ENCODE results near the gene BCLAF3. TPM values are rescaled to one million over a fixed set of nuclear protein-coding genes. Genes with fewer than 3 reads are reported as not detected.
A peak's percentile ranks its signal among the peaks of the same experiment; 100 is the strongest.

BCLAF3 gene
- total RNA-seq, 1 experiment from 2014 or later = 5.7 TPM

GRCh38 chrX:19964017-19964710 is 26.7 kb downstream of the BCLAF3 start:
- H3K9me3 Mint-ChIP-seq (ENCODE audit: unreplicated experiment) = no peaks in the 10 kb centered on the region
- intact Hi-C loops (cut with micrococcal nuclease; ENCODE audit: unreplicated experiment) = no loop called here
- H3K4me3 ChIP-seq (ENCODE audit: low read depth, low read length) = no peak overlapping the region
- ChIA-PET POLR2A (no interaction called here), CTCF (no interaction called here)
- no peaks in the 10 kb centered on the region for H3K36me3 Mint-ChIP-seq (ENCODE audit: insufficient read depth, unreplicated experiment)
- TF ChIP-seq, protein P1, sequence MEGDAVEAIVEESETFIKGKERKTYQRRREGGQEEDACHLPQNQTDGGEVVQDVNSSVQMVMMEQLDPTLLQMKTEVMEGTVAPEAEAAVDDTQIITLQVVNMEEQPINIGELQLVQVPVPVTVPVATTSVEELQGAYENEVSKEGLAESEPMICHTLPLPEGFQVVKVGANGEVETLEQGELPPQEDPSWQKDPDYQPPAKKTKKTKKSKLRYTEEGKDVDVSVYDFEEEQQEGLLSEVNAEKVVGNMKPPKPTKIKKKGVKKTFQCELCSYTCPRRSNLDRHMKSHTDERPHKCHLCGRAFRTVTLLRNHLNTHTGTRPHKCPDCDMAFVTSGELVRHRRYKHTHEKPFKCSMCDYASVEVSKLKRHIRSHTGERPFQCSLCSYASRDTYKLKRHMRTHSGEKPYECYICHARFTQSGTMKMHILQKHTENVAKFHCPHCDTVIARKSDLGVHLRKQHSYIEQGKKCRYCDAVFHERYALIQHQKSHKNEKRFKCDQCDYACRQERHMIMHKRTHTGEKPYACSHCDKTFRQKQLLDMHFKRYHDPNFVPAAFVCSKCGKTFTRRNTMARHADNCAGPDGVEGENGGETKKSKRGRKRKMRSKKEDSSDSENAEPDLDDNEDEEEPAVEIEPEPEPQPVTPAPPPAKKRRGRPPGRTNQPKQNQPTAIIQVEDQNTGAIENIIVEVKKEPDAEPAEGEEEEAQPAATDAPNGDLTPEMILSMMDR (IDR thresholded peaks at IDR 0.05; ENCODE audit: insufficient read depth in 1 of 2, low read depth in 1 of 2, low read length in 1 of 2, severe bottlenecking in 1 of 2, unreplicated experiment in 1 of 2) = no peak
- H3K36me3 ChIP-seq (ENCODE audit: control insufficient read depth, insufficient read depth, low read length) = no peaks in the 10 kb centered on the region
- DNase-seq = no peak
- H3K27me3 Mint-ChIP-seq (ENCODE audit: insufficient read depth, unreplicated experiment) = no peaks in the 10 kb centered on the region
- H3K4me1 Mint-ChIP-seq (ENCODE audit: low read depth, unreplicated experiment) = peaks cover 11% of the 10 kb centered on the region
- BruUV-seq (replicated peaks) = no TSS peak
- no peak overlapping the region for H3K27ac Mint-ChIP-seq (ENCODE audit: unreplicated experiment)
- no peaks in the 10 kb centered on the region for H3K9me3 ChIP-seq
- no peak overlapping the region for H3K4me3 Mint-ChIP-seq (ENCODE audit: unreplicated experiment)
- H3K27me3 ChIP-seq (replicated peaks; ENCODE audit: control insufficient read depth, insufficient read depth, low read length) = no peaks in the 10 kb centered on the region
- H3K4me1 ChIP-seq = no peaks in the 10 kb centered on the region

GRCh38 chrX:19960913-19961312 is 29.9 kb downstream of the BCLAF3 start:
- Mint-ChIP-seq H3K36me3 (ENCODE audit: insufficient read depth, unreplicated experiment) (no peaks in the 10 kb centered on the region), H3K27ac (ENCODE audit: unreplicated experiment) (no peak overlapping the region), H3K27me3 (ENCODE audit: insufficient read depth, unreplicated experiment) (no peaks in the 10 kb centered on the region), H3K4me1 (ENCODE audit: low read depth, unreplicated experiment) (peaks cover 13% of the 10 kb centered on the region), H3K4me3 (ENCODE audit: unreplicated experiment) (no peak overlapping the region), H3K9me3 (ENCODE audit: unreplicated experiment) (no peaks in the 10 kb centered on the region)
- no peaks in the 10 kb centered on the region for H3K36me3 ChIP-seq (ENCODE audit: control insufficient read depth, insufficient read depth, low read length)
- TF ChIP-seq, protein P1 (IDR thresholded peaks at IDR 0.05; ENCODE audit: insufficient read depth in 1 of 2, low read depth in 1 of 2, low read length in 1 of 2, severe bottlenecking in 1 of 2, unreplicated experiment in 1 of 2) = no peak
- peaks cover 5% of the 10 kb centered on the region; the same call in 1 of the 2 replicates for H3K4me1 ChIP-seq
- intact Hi-C loops (cut with micrococcal nuclease; ENCODE audit: unreplicated experiment) = no loop called here
- ChIA-PET POLR2A (no interaction called here), CTCF (no interaction called here)
- H3K9me3 ChIP-seq = no peaks in the 10 kb centered on the region
- H3K4me3 ChIP-seq (ENCODE audit: low read depth, low read length) = no peak overlapping the region
- no TSS peak for BruUV-seq (replicated peaks)
- DNase-seq = no peak
- H3K27me3 ChIP-seq (replicated peaks; ENCODE audit: control insufficient read depth, insufficient read depth, low read length) = no peaks in the 10 kb centered on the region

DNA sequence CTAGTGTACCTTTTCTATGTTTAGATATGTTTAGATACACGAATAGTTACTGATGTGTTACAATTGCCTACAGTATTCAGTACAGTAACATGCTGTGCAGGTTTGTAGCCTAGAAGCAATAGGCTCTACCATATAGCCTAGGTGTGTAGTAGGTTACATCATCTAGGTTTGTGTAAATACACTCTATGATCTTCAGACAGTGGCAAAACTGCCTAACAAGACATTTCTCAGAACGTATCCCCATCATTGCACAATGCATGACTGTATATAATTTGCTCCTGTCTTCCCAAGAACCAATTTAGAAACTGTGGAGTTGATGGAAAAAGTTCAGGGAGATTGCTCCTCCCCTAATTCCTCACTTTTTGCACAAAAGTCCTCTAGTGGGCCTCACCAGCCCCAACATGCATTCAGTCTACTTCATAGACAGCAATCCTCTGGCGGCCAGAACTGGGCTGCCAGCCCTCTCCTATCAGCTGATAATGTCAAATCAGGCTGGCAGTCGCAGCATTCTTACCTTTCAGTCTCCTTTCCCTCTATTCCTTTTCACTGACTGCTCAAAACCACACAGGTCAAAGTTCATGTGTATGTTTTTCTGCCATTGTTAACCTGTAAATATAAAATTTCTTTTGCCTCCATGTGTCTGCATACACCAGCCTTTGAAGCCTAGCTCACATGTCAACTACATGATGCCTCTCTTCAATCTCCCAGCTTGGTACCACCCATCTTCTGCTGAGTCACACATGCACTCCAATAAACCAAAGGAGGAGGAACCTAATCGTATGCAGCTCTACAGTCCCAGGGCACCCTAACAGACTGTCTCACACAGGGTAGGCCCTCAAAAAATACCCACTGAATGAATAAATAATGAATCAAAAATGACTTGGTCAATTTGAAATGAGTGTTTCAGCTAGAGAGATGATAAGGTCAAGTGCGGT is 32.0 kb downstream of the BCLAF3 start:
- H3K27me3 ChIP-seq (replicated peaks; ENCODE audit: control insufficient read depth, insufficient read depth, low read length) = no peaks in the 10 kb centered on the region
- peaks cover 13% of the 10 kb centered on the region for H3K4me1 Mint-ChIP-seq (ENCODE audit: low read depth, unreplicated experiment)
- no peaks in the 10 kb centered on the region for H3K27me3 Mint-ChIP-seq (ENCODE audit: insufficient read depth, unreplicated experiment)
- ChIA-PET CTCF (no interaction called here), POLR2A (interaction anchor here (0.6 kb wide), 1 partner anchor 9 kb away, joined by 4 read pairs; no protein-coding TSS in a partner anchor)
- no TSS peak for BruUV-seq (replicated peaks)
- no peak overlapping the region for H3K4me3 ChIP-seq (ENCODE audit: low read depth, low read length)
- peak overlapping the region; percentile 12 for H3K27ac Mint-ChIP-seq (ENCODE audit: unreplicated experiment)
- no peaks in the 10 kb centered on the region for H3K36me3 Mint-ChIP-seq (ENCODE audit: insufficient read depth, unreplicated experiment)
- TF ChIP-seq, protein P1 (IDR thresholded peaks at IDR 0.05; ENCODE audit: insufficient read depth in 1 of 2, low read depth in 1 of 2, low read length in 1 of 2, severe bottlenecking in 1 of 2, unreplicated experiment in 1 of 2) = no peak
- H3K9me3 Mint-ChIP-seq (ENCODE audit: unreplicated experiment) = no peaks in the 10 kb centered on the region
- H3K4me1 ChIP-seq = peaks cover 5% of the 10 kb centered on the region; the same call in 1 of the 2 replicates
- H3K36me3 ChIP-seq (ENCODE audit: control insufficient read depth, insufficient read depth, low read length) = no peaks in the 10 kb centered on the region
- H3K4me3 Mint-ChIP-seq (ENCODE audit: unreplicated experiment) = no peak overlapping the region
- intact Hi-C loops (cut with micrococcal nuclease; ENCODE audit: unreplicated experiment) = no loop called here
- H3K9me3 ChIP-seq = no peaks in the 10 kb centered on the region
- DNase-seq = no peak

Measured in Caco-2 (cell line).